Liver (tissue), 9 donors: ENCODE results near the gene CATSPER3. TPM values are rescaled to one million over a fixed set of nuclear protein-coding genes. Genes with fewer than 3 reads are reported as not detected.

Source experiments
- DNase-seq: peaks from one replicate; pipeline ENCODE4 v3.0.0-alpha.2; 2017; ENCODE audit warnings: low spot score
- H3K27ac ChIP-seq, 2 donors: one replicate each; pipeline ENCODE4 v1.7.0; 2013; ENCODE audit warnings: inconsistent platforms in 2 of 2, low read length in 2 of 2, control low read depth in 1 of 2, low read depth in 1 of 2, mild to moderate bottlenecking in 1 of 2
- H3K27me3 ChIP-seq, 4 donors: one replicate each; pipeline versions ENCODE4 v1.6.1 to v1.7.0; 2013; ENCODE audit warnings: low read length in 3 of 4, inconsistent platforms in 1 of 4, mild to moderate bottlenecking in 1 of 4, moderate library complexity in 1 of 4; ENCODE audit not compliant: control insufficient read depth in 4 of 4, insufficient read depth in 4 of 4
- H3K36me3 ChIP-seq, 4 donors: one replicate each; pipeline versions ENCODE4 v1.6.1 to v1.7.0; 2013; ENCODE audit warnings: low read length in 3 of 4, mild to moderate bottlenecking in 3 of 4, low read depth in 1 of 4, moderate library complexity in 1 of 4; ENCODE audit not compliant: control insufficient read depth in 4 of 4, insufficient read depth in 3 of 4
- H3K4me1 ChIP-seq, 4 donors: one replicate each; pipeline versions ENCODE4 v1.6.1 to v1.7.0; 2013; ENCODE audit warnings: low read length in 3 of 4, mild to moderate bottlenecking in 3 of 4, moderate library complexity in 1 of 4; ENCODE audit not compliant: control insufficient read depth in 4 of 4, insufficient read depth in 4 of 4
- H3K4me3 ChIP-seq, 3 donors: one replicate each; pipeline versions ENCODE4 v1.6.1 to v1.7.0; 2013; ENCODE audit warnings: low read length in 3 of 3, control low read depth in 1 of 3, low read depth in 1 of 3, mild to moderate bottlenecking in 1 of 3
- H3K9ac ChIP-seq, 2 donors: one replicate each; pipeline ENCODE4 v1.7.0; 2013; ENCODE audit warnings: low read length in 2 of 2, mild to moderate bottlenecking in 2 of 2, moderate library complexity in 2 of 2, control low read depth in 1 of 2, low read depth in 1 of 2
- H3K9me3 ChIP-seq, 4 donors: one replicate each; pipeline versions ENCODE4 v1.6.1 to v1.7.0; 2013; ENCODE audit warnings: low read length in 3 of 4; ENCODE audit not compliant: control insufficient read depth in 4 of 4
- ATF3 ChIP-seq: IDR thresholded peaks from 2 replicates; pipeline ENCODE4 v1.6.1; 2016; ENCODE audit warnings: antibody characterized with exemption
- CTCF ChIP-seq: fragments of 150-350 bp; IDR thresholded peaks from 2 replicates; pipeline ENCODE4 v1.5.1; 2017; ENCODE audit warnings: improper control_type of control experiment, low read depth, low read length; ENCODE audit not compliant: missing input control
- EGR1 ChIP-seq, 2 donors: IDR thresholded peaks; 2 replicates each; pipeline ENCODE4 v1.6.1; 2016 to 2018; ENCODE audit warnings: antibody characterized with exemption in 2 of 2, low read depth in 2 of 2
- FOXA1 ChIP-seq: IDR thresholded peaks from 2 replicates; pipeline ENCODE4 v1.6.1; 2016; ENCODE audit warnings: antibody characterized with exemption
- FOXA2 ChIP-seq: IDR thresholded peaks from 2 replicates; pipeline ENCODE4 v1.6.1; 2016; ENCODE audit warnings: antibody characterized with exemption
- GABPA ChIP-seq, 2 donors: IDR thresholded peaks in 1 of 2; conservative IDR thresholded peaks in 1 of 2; 2 replicates each; pipeline ENCODE4 v1.6.1; 2016; ENCODE audit warnings: antibody characterized with exemption in 2 of 2, mild to moderate bottlenecking in 1 of 2, moderate library complexity in 1 of 2
- HNF4G ChIP-seq: IDR thresholded peaks from 2 replicates; pipeline ENCODE4 v1.6.1; 2016; ENCODE audit warnings: antibody characterized with exemption
- JUND ChIP-seq, 2 donors: IDR thresholded peaks; 2 replicates each; pipeline ENCODE4 v1.6.1; 2016; ENCODE audit warnings: antibody characterized with exemption in 2 of 2
- NR2F2 ChIP-seq: IDR thresholded peaks from 2 replicates; pipeline ENCODE4 v1.6.1; 2016; ENCODE audit warnings: antibody characterized with exemption
- RAD21 ChIP-seq, 2 donors: IDR thresholded peaks; 2 replicates each; pipeline ENCODE4 v1.6.1; 2016; ENCODE audit warnings: antibody characterized with exemption in 2 of 2, mild to moderate bottlenecking in 2 of 2
- REST ChIP-seq: IDR thresholded peaks from 2 replicates; pipeline ENCODE4 v1.6.1; 2016; ENCODE audit warnings: antibody characterized with exemption, mild to moderate bottlenecking
- RXRA ChIP-seq, 2 donors: IDR thresholded peaks; 2 replicates each; pipeline ENCODE4 v1.6.1; 2017 to 2018; ENCODE audit warnings: antibody characterized with exemption in 2 of 2, mild to moderate bottlenecking in 1 of 2
- SP1 ChIP-seq: IDR thresholded peaks from 2 replicates; pipeline ENCODE4 v1.6.1; 2018; ENCODE audit warnings: antibody characterized with exemption, mild to moderate bottlenecking
- YY1 ChIP-seq: IDR thresholded peaks from 2 replicates; pipeline ENCODE4 v1.6.1; 2016; ENCODE audit warnings: antibody characterized with exemption, mild to moderate bottlenecking
- ZBTB33 ChIP-seq: IDR thresholded peaks from 2 replicates; pipeline ENCODE4 v1.6.1; 2016; ENCODE audit warnings: antibody characterized with exemption
- WGBS: extraction: QIAGEN DNeasy Blood & Tissue Kit; methylation state at CpG from one replicate; pipeline ENCODE4 v1.1.7; 2013; 5-methylcytosine and 5-hydroxymethylcytosine counted together
- polyA plus RNA-seq, 2 donors: library from polyadenylated mRNA; stranded (reverse) in 1 of 2; unstranded in 1 of 2; fragments of 200-250 nt in 1 of 2; fragments of >200 nt in 1 of 2; fragmentation: Nextera tagmentation in 1 of 2; extraction: Ambion mirVana in 1 of 2; gene quantifications; one replicate each; pipeline versions ENCODE4 v1.2.1 to v1.2.3, GENCODE V29; 2013 to 2015
- total RNA-seq, 2 donors: library from RNA; depleted of rRNA; stranded (reverse); fragments of >200 nt; gene quantifications; one replicate each; pipeline ENCODE4 v1.2.3, GENCODE V29; 2014
- donor health status: healthy.
- donor health status: healthy.
- donor health status: healthy.
- donor health status: healthy.
- donor health status: healthy.

The CATSPER3 gene
- total and polyA plus RNA-seq, 4 donors: 0.28 to 0.37 (median 0.34) TPM

- TF ChIP-seq FOXA1 (no peak), YY1 (no peak), GABPA (IDR thresholded peaks at IDR 0.05 in 1 of 2, conservative IDR thresholded peaks at IDR 0.05 in 1 of 2) (no peak), JUND (IDR thresholded peaks at IDR 0.05) (no peak), NR2F2 (no peak), SP1 (no peak), EGR1 (IDR thresholded peaks at IDR 0.05; ENCODE audit: low read depth in 2 of 2) (no peak), ZBTB33 (no peak), HNF4G (no peak), FOXA2 (no peak), RXRA (IDR thresholded peaks at IDR 0.05) (no peak), CTCF (no peak)
- H3K4me1 ChIP-seq: peaks cover 12 to 18% (median 14%) of the 10 kb centered on the region in 4 donors
- no peak for DNase-seq
- H3K9me3 ChIP-seq: peaks cover 0 to 15% (median 5%) of the 10 kb centered on the region in 4 donors
- H3K36me3 ChIP-seq: no peaks in the 10 kb centered on the region
- 69% methylated on average over 12 of the region's 12 CpGs for WGBS
- no peak overlapping the region for H3K27ac ChIP-seq
- H3K9ac ChIP-seq: no peak overlapping the region
- H3K27me3 ChIP-seq: peaks cover 0 to 26% (median 11%) of the 10 kb centered on the region in 4 donors
- H3K4me3 ChIP-seq: no peak overlapping the region
Measured at GRCh38 chr5:135026645-135027265, 59.0 kb downstream of the CATSPER3 start.

GRCh38 chr5:135027266-135027696 is 59.6 kb downstream of the CATSPER3 start:
- Histone ChIP-seq H3K36me3 (no peaks in the 10 kb centered on the region), H3K9ac (no peak overlapping the region), H3K4me1 (peaks cover 12 to 18% (median 14%) of the 10 kb centered on the region in 4 donors), H3K4me3 (no peak overlapping the region), H3K9me3 (peaks cover 0 to 15% (median 5%) of the 10 kb centered on the region in 4 donors), H3K27ac (no peak overlapping the region), H3K27me3 (peaks cover 0 to 31% (median 12%) of the 10 kb centered on the region in 4 donors)
- DNase-seq: no peak
- 27% methylated on average over 29 of the region's 29 CpGs for WGBS
- TF ChIP-seq RAD21 (IDR thresholded peaks at IDR 0.05) (no peak), CTCF (no peak), SP1 (no peak), ATF3 (no peak), REST (no peak), NR2F2 (no peak)
